Effector memory CD8-positive, alpha-beta T cell (primary cell): ENCODE data around the gene ZDHHC11.
"Not testable (repeated sequence)": the region's sequence is repeated elsewhere in the genome, so short reads cannot be mapped to it uniquely, and the experiment has no call there.

Experiments
- ATAC-seq: fragments of 150-1000 bp; cut with Tn5 transposase; replicated peaks from 2 replicates; pipeline ENCODE4 v1.10.0; 2021; ENCODE audit warnings: mild to moderate bottlenecking, moderate library complexity
- DNase-seq, 3 experiments: peaks; one replicate each; pipeline ENCODE4 v3.0.0; 2021
- H3K27ac Mint-ChIP-seq, 2 donors: one replicate each; pipeline ENCODE4 v1.8.0; 2022; ENCODE audit warnings: mild to moderate bottlenecking in 2 of 2, mixed read lengths in 2 of 2, moderate library complexity in 2 of 2
- H3K27me3 Mint-ChIP-seq, 2 donors: one replicate each; pipeline ENCODE4 v1.8.0; 2022; ENCODE audit warnings: mixed read lengths in 2 of 2
- H3K36me3 Mint-ChIP-seq: one replicate; pipeline ENCODE4 v1.8.0; 2022; ENCODE audit warnings: mild to moderate bottlenecking, moderate library complexity, mixed read lengths; ENCODE audit not compliant: insufficient read depth
- H3K4me1 Mint-ChIP-seq, 2 donors: one replicate each; pipeline ENCODE4 v1.8.0; 2022; ENCODE audit warnings: low read depth in 2 of 2, mixed read lengths in 2 of 2
- H3K4me3 Mint-ChIP-seq, 2 donors: one replicate each; pipeline ENCODE4 v1.8.0; 2022; ENCODE audit warnings: mild to moderate bottlenecking in 2 of 2, mixed read lengths in 2 of 2, moderate library complexity in 2 of 2
- H3K9me3 Mint-ChIP-seq, 2 donors: one replicate each; pipeline ENCODE4 v1.8.0; 2022; ENCODE audit warnings: mixed read lengths in 2 of 2

Gene ZDHHC11

GRCh38 chr5:815449-815848 is 35.3 kb downstream of the ZDHHC11 start:
- Mint-ChIP-seq H3K9me3 (no peaks in the 10 kb centered on the region), H3K27ac (no peak overlapping the region), H3K4me3 (no peak overlapping the region), H3K36me3 (no peaks in the 10 kb centered on the region), H3K27me3 (peaks cover 7 to 21% of the 10 kb centered on the region in 2 donors), H3K4me1 (no peaks in the 10 kb centered on the region)
- DNase-seq (no peak), ATAC-seq (no peak)

- H3K27ac Mint-ChIP-seq, ATAC-seq, H3K9me3 Mint-ChIP-seq, H3K4me3 Mint-ChIP-seq, H3K36me3 Mint-ChIP-seq, DNase-seq, H3K4me1 Mint-ChIP-seq: not testable (repeated sequence)
- H3K27me3 Mint-ChIP-seq: peaks cover 6 to 19% of the 10 kb centered on the region in 2 donors
Measured at GRCh38 chr5:813575-813974, 37.2 kb downstream of the ZDHHC11 start.

- H3K4me1 Mint-ChIP-seq, H3K36me3 Mint-ChIP-seq, H3K4me3 Mint-ChIP-seq: not testable (repeated sequence)
Measured at GRCh38 chr5:811384-811783, 39.4 kb downstream of the ZDHHC11 start.

GRCh38 chr5:807719-808514 is 42.9 kb downstream of the ZDHHC11 start:
- DNase-seq, H3K27ac Mint-ChIP-seq, H3K4me1 Mint-ChIP-seq, H3K4me3 Mint-ChIP-seq, H3K36me3 Mint-ChIP-seq, ATAC-seq: not testable (repeated sequence)
- Mint-ChIP-seq H3K27me3 (peaks cover 12 to 30% of the 10 kb centered on the region in 2 donors), H3K9me3 (peaks cover 7 to 15% of the 10 kb centered on the region in 2 donors)

More at GRCh38 chr5:811384-811783, 39.4 kb downstream of the ZDHHC11 start:
- peaks cover 6 to 18% of the 10 kb centered on the region in 2 donors for H3K27me3 Mint-ChIP-seq
- H3K9me3 Mint-ChIP-seq, H3K27ac Mint-ChIP-seq, ATAC-seq, DNase-seq: not testable (repeated sequence)

GRCh38 chr5:801472-801871 is 49.3 kb downstream of the ZDHHC11 start:
- ATAC-seq (no peak), DNase-seq (no peak)
- Mint-ChIP-seq H3K4me3 (no peak overlapping the region), H3K27ac (no peak overlapping the region), H3K4me1 (no peaks in the 10 kb centered on the region), H3K36me3 (no peaks in the 10 kb centered on the region), H3K27me3 (peaks cover 22 to 26% of the 10 kb centered on the region in 2 donors), H3K9me3 (peaks cover 7 to 17% of the 10 kb centered on the region in 2 donors)

- not testable (repeated sequence) for ATAC-seq, H3K36me3 Mint-ChIP-seq, H3K4me3 Mint-ChIP-seq, H3K4me1 Mint-ChIP-seq, H3K27ac Mint-ChIP-seq, DNase-seq
- H3K27me3 Mint-ChIP-seq: peaks cover 22 to 26% of the 10 kb centered on the region in 2 donors
- peaks cover 7 to 17% of the 10 kb centered on the region in 2 donors for H3K9me3 Mint-ChIP-seq
Measured at GRCh38 chr5:801055-801454, 49.7 kb downstream of the ZDHHC11 start.

GRCh38 chr5:798505-799138 is 52.2 kb downstream of the ZDHHC11 start:
- ATAC-seq, H3K27ac Mint-ChIP-seq, H3K4me1 Mint-ChIP-seq, DNase-seq, H3K36me3 Mint-ChIP-seq, H3K4me3 Mint-ChIP-seq: not testable (repeated sequence)
- Mint-ChIP-seq H3K27me3 (peaks cover 24 to 28% of the 10 kb centered on the region in 2 donors), H3K9me3 (peaks cover 2 to 12% of the 10 kb centered on the region in 2 donors)

GRCh38 chr5:797986-798385 is 52.8 kb downstream of the ZDHHC11 start:
- H3K36me3 Mint-ChIP-seq, H3K27ac Mint-ChIP-seq, H3K4me1 Mint-ChIP-seq, ATAC-seq, H3K4me3 Mint-ChIP-seq, DNase-seq: not testable (repeated sequence)
- H3K27me3 Mint-ChIP-seq: peaks cover 24 to 28% of the 10 kb centered on the region in 2 donors
- H3K9me3 Mint-ChIP-seq: peaks cover 0 to 11% of the 10 kb centered on the region in 2 donors

- H3K27ac Mint-ChIP-seq, H3K9me3 Mint-ChIP-seq, H3K4me3 Mint-ChIP-seq, ATAC-seq, H3K4me1 Mint-ChIP-seq, DNase-seq, H3K36me3 Mint-ChIP-seq: not testable (repeated sequence)
- peaks cover 13 to 19% of the 10 kb centered on the region in 2 donors for H3K27me3 Mint-ChIP-seq
Measured at GRCh38 chr5:795873-796272, 54.9 kb downstream of the ZDHHC11 start.

GRCh38 chr5:794948-795347 is 55.8 kb downstream of the ZDHHC11 start:
- not testable (repeated sequence) for H3K4me3 Mint-ChIP-seq, H3K36me3 Mint-ChIP-seq, H3K27ac Mint-ChIP-seq, ATAC-seq, DNase-seq, H3K9me3 Mint-ChIP-seq, H3K4me1 Mint-ChIP-seq
- H3K27me3 Mint-ChIP-seq: peaks cover 17 to 20% of the 10 kb centered on the region in 2 donors

GRCh38 chr5:788703-789102 is 62.1 kb downstream of the ZDHHC11 start:
- ATAC-seq, H3K4me3 Mint-ChIP-seq, H3K36me3 Mint-ChIP-seq, H3K27ac Mint-ChIP-seq, H3K4me1 Mint-ChIP-seq, DNase-seq: not testable (repeated sequence)
- Mint-ChIP-seq H3K9me3 (peaks cover 2 to 17% of the 10 kb centered on the region in 2 donors), H3K27me3 (peaks cover 21 to 26% of the 10 kb centered on the region in 2 donors)

GRCh38 chr5:787857-788233 is 62.9 kb downstream of the ZDHHC11 start:
- not testable (repeated sequence) for H3K4me1 Mint-ChIP-seq, ATAC-seq

GRCh38 chr5:787224-787856 is 63.4 kb downstream of the ZDHHC11 start:
- Mint-ChIP-seq H3K9me3 (peaks cover 2 to 11% of the 10 kb centered on the region in 2 donors), H3K27me3 (peaks cover 21 to 26% of the 10 kb centered on the region in 2 donors)
- ATAC-seq, H3K36me3 Mint-ChIP-seq, DNase-seq, H3K27ac Mint-ChIP-seq, H3K4me1 Mint-ChIP-seq, H3K4me3 Mint-ChIP-seq: not testable (repeated sequence)

More at GRCh38 chr5:787857-788233, 62.9 kb downstream of the ZDHHC11 start:
- not testable (repeated sequence) for DNase-seq, H3K36me3 Mint-ChIP-seq, H3K27ac Mint-ChIP-seq, H3K4me3 Mint-ChIP-seq
- H3K9me3 Mint-ChIP-seq: peaks cover 2 to 11% of the 10 kb centered on the region in 2 donors
- H3K27me3 Mint-ChIP-seq: peaks cover 21 to 26% of the 10 kb centered on the region in 2 donors
